ELF-1 (cell line): ENCODE data around the gene TAS2R50.

Experiments used
- DNase-seq: peaks from one replicate; pipeline ENCODE4 v3.0.0-alpha.2; 2016; ENCODE audit warnings: low read depth, low spot score

The TAS2R50 gene

GRCh38 chr12:10952645-10953044 is 34.1 kb downstream of the TAS2R50 start:
- no peak for DNase-seq

- DNase-seq, result no peak
Measured at GRCh38 chr12:10943167-10943566, 43.5 kb downstream of the TAS2R50 start.

GRCh38 chr12:10941916-10942607 is 44.6 kb downstream of the TAS2R50 start:
- peak; percentile 64 for DNase-seq

- no peak for DNase-seq
Measured at GRCh38 chr12:10941369-10941768, 45.3 kb downstream of the TAS2R50 start.

- no peak for DNase-seq
Measured at GRCh38 chr12:10940389-10940788, 46.3 kb downstream of the TAS2R50 start.

- DNase-seq, result no peak
Measured at GRCh38 chr12:10939163-10939562, 47.5 kb downstream of the TAS2R50 start, which contains the start of gene TAS2R14. Gene TAS2R14, minus strand, starts transcription at chr12:10939263. Its CDS starts 56 bp downstream, at chr12:10939207.

GRCh38 chr12:10936506-10936905 is 50.2 kb downstream of the TAS2R50 start:
- DNase-seq, result no peak
